Fibroblast of skin of abdomen (primary cell): ENCODE results near the gene ARPC4. TPM values are rescaled to one million over a fixed set of nuclear protein-coding genes. Genes with fewer than 3 reads are reported as not detected.
A peak's percentile ranks its signal among the peaks of the same experiment; 100 is the strongest.

Source experiments
- DNase-seq: peaks from one replicate; pipeline ENCODE4 v3.0.0-alpha.2; 2013
- polyA plus RNA-seq, 2 experiments: library from polyadenylated mRNA; unstranded; fragments of 120-200 nt; gene quantifications; one replicate each; pipeline ENCODE4 v1.2.1, GENCODE V29; 2013; ENCODE audit not compliant: insufficient read length in 2 of 2

Gene ARPC4
- polyA plus RNA-seq (2013, experiment 1 of 2; ENCODE audit: insufficient read length) = 188 TPM
- polyA plus RNA-seq (2013, experiment 2 of 2; ENCODE audit: insufficient read length) = 192 TPM

- peak; percentile 97 for DNase-seq
Measured at GRCh38 chr3:9792405-9793160, at the start of gene ARPC4, which contains the start of gene TADA3. Gene ARPC4, plus strand, starts transcription at chr3:9793082. Its CDS starts 40 bp downstream, at chr3:9793122. Gene TADA3, minus strand, starts transcription at chr3:9792473. Its CDS starts 1,007 bp downstream, at chr3:9791466.

DNA sequence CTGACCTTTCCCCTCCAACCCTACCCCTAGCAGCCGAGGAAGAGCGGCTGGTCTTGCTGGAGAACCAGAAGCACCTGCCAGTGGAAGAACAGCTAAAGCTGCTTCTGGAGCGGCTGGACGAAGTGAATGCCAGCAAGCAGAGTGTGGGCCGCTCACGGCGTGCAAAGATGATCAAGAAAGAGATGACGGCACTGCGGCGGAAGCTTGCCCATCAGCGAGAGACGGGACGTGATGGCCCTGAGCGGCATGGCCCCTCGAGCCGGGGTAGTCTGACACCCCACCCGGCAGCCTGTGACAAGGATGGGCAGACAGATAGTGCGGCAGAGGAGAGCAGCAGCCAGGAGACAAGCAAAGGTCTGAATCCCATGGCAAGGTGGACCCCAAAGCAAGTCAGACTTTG is 49.3 kb upstream of the ARPC4 start:
- DNase-seq = no peak

DNA sequence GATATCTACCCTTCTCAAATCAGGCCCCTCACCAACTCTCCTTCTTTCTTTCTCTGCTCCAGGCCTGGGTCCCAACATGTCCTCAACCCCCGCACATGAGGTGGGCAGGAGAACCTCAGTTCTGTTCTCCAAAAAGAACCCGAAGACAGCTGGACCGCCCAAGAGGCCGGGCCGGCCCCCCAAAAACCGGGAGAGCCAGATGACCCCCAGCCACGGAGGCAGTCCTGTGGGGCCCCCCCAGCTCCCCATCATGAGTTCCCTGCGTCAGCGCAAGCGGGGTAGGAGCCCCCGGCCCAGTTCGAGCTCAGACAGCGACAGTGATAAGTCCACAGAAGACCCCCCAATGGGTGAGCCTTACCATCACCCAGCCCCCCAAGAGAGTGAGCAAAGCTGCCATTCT is 48.7 kb upstream of the ARPC4 start:
- DNase-seq = no peak

DNA sequence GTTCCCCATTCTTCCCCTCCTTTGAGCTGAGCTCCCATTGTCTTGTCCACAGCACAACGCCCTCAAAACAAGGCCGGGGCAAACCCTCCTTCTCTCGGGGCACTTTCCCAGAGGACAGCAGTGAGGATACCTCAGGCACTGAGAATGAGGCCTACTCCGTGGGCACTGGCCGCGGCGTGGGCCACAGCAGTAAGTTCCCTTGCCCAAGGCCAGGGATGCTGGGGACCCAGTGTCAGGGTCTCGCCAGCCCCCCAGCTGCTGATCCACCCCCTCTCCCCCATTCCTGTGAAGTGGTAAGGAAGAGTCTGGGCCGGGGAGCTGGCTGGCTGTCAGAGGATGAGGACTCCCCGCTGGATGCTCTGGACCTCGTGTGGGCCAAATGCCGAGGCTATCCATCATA is 47.4 kb upstream of the ARPC4 start:
- DNase-seq = no peak

- DNase-seq = peak; percentile 84
Measured at GRCh38 chr3:9746330-9746729, 46.6 kb upstream of the ARPC4 start.

DNA sequence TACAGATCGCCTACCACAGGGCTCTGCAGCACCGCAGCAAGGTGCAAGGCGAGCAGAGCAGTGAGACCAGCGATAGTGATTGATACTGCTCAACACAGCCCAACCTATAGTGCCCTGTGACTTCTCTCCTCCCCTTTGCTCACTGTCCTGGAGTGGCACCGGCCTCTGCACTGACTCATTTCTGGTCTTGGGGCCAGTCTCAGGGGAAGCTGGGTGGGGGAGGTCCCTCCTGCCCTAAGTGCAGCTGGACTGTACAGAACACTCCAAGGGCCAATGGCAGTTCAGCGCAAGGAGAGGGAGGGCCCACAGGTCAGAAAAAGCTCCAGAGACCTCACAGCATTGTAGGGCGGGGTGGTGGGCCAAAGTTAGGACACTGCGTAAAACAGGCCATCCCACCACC is 45.6 kb upstream of the ARPC4 start:
- no peak for DNase-seq

DNA sequence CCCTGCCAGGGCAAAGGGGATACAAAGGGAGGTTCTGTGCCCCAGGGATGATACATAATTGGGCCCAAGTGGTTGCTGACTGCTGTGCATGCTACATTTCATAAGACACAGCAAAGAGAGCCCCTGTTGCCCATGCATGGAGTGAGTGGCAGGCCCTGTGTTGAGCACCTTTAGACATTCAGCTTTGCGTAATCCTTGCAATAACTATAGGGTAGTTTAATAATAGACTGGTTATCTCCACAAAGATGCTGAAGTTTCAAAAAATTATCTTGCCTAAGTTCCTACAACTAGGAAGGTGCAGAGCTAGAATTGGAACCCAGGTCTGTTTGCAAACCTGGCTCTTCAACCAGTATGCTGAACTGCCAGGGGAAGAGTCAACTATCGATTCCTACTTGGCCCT is 44.9 kb upstream of the ARPC4 start:
- DNase-seq = no peak

GRCh38 chr3:9749296-9749644 is 43.6 kb upstream of the ARPC4 start:
- DNase-seq = no peak

DNA sequence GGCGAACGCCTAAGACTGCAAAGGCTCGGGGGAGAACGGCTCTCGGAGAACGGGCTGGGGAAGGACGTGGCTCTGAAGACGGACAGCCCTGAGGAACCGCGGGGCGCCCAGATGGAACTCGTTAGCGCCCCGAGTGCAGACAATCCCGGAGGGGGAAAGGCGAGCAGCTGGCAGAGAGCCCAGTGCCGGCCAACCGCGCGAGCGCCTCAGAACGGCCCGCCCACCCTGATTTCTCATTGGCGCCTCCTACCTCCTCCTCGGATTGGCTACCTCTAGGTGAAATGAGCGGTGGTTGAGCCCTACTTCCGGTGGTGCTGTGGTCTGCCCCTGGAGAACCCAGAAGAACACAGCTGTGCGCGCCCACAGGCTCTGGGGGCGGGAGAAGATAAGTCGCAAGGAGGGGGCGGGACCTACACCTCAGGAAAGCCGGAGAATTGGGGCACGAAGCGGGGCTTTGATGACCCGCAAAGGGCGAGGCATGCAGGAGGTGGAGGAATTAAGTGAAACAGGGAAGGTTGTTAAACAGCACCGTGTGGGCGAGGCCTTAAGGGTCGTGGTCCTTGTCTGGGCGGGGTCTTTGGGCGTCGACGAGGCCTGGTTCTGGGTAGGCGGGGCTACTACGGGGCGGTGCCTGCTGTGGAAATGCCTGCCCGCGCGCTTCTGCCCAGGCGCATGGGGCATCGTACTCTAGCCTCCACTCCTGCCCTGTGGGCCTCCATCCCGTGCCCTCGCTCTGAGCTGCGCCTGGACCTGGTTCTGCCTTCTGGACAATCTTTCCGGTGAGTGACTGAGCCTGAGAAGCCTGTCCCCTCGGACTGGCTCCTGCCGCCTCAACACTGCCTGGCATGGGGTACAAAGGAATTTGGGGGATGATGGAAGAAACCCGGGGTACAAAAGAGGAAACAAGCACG is 43.0 kb upstream of the ARPC4 start, which contains the start of gene OGG1:
Gene OGG1, plus strand, starts transcription at position 308 of the 911 bp plus-strand sequence. Its CDS starts 335 bp downstream, at position 643.
- peak; percentile 99 for DNase-seq

GRCh38 chr3:9750556-9751411 is 42.1 kb upstream of the ARPC4 start:
- no peak for DNase-seq

DNA sequence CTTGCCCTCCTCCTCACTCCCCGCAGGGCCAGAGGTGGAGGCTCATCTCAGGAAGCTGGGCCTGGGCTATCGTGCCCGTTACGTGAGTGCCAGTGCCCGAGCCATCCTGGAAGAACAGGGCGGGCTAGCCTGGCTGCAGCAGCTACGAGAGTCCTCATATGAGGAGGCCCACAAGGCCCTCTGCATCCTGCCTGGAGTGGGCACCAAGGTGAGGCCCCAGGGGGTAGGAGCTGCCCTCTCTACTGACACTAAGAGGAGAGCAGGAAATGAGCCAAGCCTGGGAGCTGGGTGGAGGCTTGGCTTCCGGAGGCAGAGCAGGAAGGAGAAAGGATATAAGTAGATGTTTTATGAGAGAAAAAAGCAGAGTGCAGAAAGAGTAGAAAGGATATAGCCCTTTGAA is 38.2 kb upstream of the ARPC4 start:
- DNase-seq = no peak

DNA sequence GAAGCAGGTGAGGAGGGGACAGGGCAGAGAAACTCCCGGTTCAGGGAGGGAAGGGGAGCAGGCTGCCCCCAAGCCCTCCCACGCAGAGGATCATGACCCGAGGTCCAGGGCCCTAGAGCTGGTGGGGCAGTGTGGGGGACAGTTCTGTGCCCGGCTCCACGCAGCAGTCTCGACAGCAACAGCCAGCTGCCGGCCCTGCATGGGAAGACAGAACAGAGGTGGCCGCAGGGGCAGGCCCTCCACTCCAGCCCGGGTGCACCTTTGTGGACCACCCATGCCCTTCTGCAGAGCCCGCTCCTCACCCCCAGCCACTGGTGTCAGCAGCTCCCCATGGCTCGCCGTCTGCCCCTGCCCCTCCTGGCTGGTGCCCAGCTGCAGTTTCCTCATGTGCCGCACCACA is 35.5 kb upstream of the ARPC4 start:
- no peak for DNase-seq

GRCh38 chr3:9760779-9761505 is 31.9 kb upstream of the ARPC4 start:
- DNase-seq = no peak

GRCh38 chr3:9761919-9762318 is 31.0 kb upstream of the ARPC4 start:
- DNase-seq = no peak

GRCh38 chr3:9762871-9763270 is 30.0 kb upstream of the ARPC4 start:
- DNase-seq = no peak

DNA sequence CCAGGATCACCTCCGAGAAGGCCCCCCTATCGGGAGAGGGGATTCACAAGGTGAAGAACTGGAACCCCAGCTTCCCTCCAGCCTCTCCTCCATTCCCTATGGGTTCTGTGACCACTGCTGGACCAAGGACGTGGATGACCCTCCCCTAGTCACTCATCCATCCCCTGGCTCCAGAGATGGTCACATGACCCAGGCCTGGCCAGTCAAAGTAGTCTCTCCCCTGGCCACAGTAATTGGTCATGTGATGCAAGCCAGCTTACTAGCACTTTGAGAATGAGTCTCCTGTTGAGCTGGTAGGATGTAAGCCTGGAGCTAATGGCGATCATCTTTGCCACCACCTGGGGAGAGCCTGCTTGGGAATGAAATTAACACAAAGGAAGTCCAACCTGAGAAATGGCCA is 27.0 kb upstream of the ARPC4 start:
- no peak for DNase-seq

GRCh38 chr3:9767418-9767817 is 25.5 kb upstream of the ARPC4 start:
- DNase-seq = no peak

- no peak for DNase-seq
Measured at GRCh38 chr3:9768141-9768775, 24.6 kb upstream of the ARPC4 start.

DNA sequence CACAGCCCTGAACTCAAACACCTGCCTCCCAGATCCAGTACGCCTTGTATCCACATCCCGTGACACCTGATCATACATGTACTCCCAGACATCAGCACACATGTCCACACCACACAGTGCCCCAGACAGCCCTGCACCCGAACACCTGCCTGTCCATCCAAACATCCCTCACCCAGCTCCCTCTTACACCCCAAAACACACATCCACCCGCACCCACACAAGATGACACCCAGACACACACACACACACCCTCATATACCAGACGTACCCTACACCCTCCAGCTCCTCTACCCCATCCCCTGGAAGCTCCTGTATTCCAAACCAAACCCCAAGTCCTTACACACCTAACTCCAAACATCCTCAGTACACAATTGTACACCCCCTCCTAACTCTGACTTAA is 23.9 kb upstream of the ARPC4 start:
- DNase-seq = no peak

GRCh38 chr3:9769426-9770275 is 23.2 kb upstream of the ARPC4 start, which contains the start of gene CAMK1:
Gene CAMK1, minus strand, starts transcription at chr3:9769947. Its CDS starts 2,198 bp downstream, at chr3:9767749.
- DNase-seq = peak; percentile 73
